Measurements from ENCODE around the gene MLH3. TPM values are rescaled to one million over a fixed set of nuclear protein-coding genes. Genes with fewer than 3 reads are reported as not detected.

MLH3 gene
- polyA plus RNA-seq, 3 donors, result 5.1 to 8.9 (median 6.6) TPM

DNA sequence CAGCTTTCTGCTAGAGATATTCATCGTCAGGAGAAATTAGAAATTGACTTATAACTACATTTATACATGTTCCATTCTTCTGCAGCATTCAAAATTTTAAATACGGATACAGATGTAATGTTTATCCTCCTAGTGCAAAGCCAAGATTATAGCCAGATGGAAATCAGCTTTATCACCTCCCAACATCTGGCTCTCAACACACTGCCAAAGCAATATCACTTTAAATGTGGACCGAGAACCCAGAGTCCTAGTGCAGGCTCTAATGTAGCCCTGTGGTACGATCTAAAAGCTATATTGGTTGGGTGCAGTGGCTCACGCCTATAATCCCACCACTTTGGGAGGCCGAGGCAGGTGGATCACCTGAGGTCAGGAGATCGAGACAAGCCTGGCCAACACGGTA is 6.5 kb downstream of the MLH3 start:
- 61 to 78% (median 66%) methylated on average over 8 of the region's 8 CpGs for WGBS, 3 donors
- H3K27ac ChIP-seq (ENCODE audit: low read depth, low read length), result no peak overlapping the region

- 13 to 23% (median 21%) methylated on average over 2 of the region's 2 CpGs for WGBS, 3 donors
- no peak overlapping the region for H3K27ac ChIP-seq (ENCODE audit: low read depth, low read length)
Measured at GRCh38 chr14:75044322-75044721, 6.9 kb downstream of the MLH3 start.

GRCh38 chr14:75042035-75042434 is 9.2 kb downstream of the MLH3 start:
- 21 to 60% (median 53%) methylated on average over 6 of the region's 6 CpGs for WGBS, 3 donors
- no peak overlapping the region for H3K27ac ChIP-seq (ENCODE audit: low read depth, low read length)

- WGBS, 3 donors, result 34 to 96% (median 89%) methylated on average over 4 of the region's 4 CpGs
- H3K27ac ChIP-seq (ENCODE audit: low read depth, low read length), result no peak overlapping the region
Measured at GRCh38 chr14:75041613-75042012, 9.7 kb downstream of the MLH3 start.

DNA sequence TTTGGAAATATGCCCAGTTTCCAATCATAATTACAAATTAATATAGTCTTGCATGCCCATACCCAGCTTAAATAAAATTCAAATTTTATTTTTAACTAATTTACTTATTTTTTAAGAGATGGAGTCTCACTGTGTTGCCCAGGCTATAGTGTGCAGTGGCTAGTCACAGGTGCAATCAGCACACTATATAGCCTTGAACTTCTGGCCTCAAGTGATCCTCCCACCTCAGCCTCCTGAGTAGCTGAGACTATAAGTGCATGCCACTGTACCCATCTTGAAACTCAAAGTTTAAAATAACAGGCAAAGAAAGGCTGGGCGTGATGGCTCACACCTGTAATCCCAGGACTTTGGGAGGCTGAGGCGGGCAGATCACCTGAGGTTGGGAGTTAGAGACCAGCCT is 10.3 kb downstream of the MLH3 start:
- no peak overlapping the region for H3K27ac ChIP-seq (ENCODE audit: low read depth, low read length)
- WGBS, 3 donors, result 95 to 100% (median 98%) methylated on average over 2 of the region's 2 CpGs

DNA sequence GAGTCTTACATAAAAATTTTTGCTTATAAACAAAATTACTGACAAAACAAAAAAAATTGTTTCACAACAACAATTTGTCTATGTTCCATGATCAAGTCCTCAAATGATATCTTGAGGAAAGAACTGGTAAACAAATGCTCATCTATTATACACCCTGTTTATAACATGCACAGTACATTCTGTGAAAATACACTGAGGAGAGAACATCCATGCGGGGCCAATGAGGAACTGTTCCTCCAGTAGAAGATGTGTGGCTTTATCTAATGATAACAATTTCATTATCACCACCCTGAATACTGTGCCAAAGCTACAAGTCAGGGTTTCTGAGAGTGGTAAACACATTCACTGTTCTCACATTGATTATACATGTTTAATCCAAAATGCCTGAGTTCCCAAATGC is 10.8 kb downstream of the MLH3 start:
- WGBS, 3 donors, result 81 to 91% (median 84%) methylated on average over 1 of the region's 1 CpG
- no peak overlapping the region for H3K27ac ChIP-seq (ENCODE audit: low read depth, low read length)

GRCh38 chr14:75032939-75033338 is 18.3 kb downstream of the MLH3 start:
- H3K27ac ChIP-seq (ENCODE audit: low read depth, low read length), result no peak overlapping the region
- 94 to 97% (median 95%) methylated on average over 2 of the region's 2 CpGs for whole genome bisulfite sequencing, 3 donors

DNA sequence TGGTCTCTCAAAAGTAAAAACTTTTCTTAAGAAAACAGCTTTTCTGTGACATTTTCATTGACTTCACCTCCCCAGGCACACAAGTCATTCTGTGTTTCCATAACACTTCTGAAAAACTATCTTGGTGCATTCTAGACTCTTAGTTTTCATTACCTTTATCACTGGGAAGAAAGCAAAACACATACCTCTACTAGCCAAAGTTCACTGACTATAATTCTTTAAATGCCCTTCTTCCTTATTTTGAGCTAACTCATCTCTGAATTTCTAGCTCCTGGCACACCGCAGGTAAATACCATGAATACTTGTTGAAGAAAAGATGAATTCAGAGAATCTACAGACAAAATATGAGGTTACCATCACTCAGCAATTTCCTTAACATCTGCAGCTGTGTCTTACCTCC is 21.1 kb downstream of the MLH3 start:
- WGBS, 3 donors, result 0% methylated on average over 1 of the region's 1 CpG
- no peak overlapping the region for H3K27ac ChIP-seq (ENCODE audit: low read depth, low read length)

DNA sequence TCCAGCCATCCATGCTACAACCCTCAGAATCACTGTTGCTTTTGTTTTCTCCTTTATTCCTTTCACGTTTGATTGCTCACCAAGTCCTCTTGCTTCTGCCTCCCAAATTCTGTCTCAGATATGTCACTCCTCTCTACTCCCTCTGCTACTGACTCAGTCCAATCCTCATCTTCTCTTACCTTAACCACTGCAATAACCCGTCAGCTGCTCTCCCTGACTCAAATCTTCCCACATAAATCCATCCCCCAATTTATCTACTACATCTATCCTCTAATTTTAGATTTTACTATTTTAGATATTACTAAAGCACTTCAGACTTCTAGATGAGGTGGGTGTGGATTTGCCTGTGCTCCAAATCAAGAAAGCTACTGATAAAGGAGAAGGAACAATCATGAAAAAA is 25.4 kb downstream of the MLH3 start:
- H3K27ac ChIP-seq (ENCODE audit: low read depth, low read length), result no peak overlapping the region
- WGBS, 3 donors, result 93 to 98% (median 94%) methylated on average over 2 of the region's 2 CpGs

- WGBS, 3 donors, result 49 to 78% (median 51%) methylated on average over 4 of the region's 4 CpGs
- H3K27ac ChIP-seq (ENCODE audit: low read depth, low read length), result no peak overlapping the region
Measured at GRCh38 chr14:75025082-75025481, 26.2 kb downstream of the MLH3 start.

DNA sequence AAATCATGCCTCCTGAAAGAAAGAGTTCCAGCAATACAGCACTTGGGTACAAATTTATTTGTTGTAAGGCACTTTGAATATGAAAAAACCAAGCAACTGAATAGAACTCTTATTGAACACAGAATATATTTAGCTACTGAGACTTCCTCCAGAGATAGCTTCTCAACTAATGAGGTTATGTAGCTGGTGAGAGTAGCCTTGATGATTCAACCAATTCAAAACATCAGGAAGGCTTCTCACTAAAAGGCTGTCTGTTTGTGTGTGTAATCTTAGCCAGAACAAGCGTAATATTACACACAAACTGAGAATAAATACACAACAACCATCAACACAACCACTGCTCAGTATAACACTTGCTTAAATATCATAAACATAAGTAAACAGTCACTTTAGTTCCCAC is 28.2 kb downstream of the MLH3 start:
- H3K27ac ChIP-seq (ENCODE audit: low read depth, low read length), result no peak overlapping the region
- 90 to 93% (median 93%) methylated on average over 1 of the region's 1 CpG for WGBS, 3 donors

- 75 to 86% (median 78%) methylated on average over 8 of the region's 8 CpGs for WGBS, 3 donors
Measured at GRCh38 chr14:75022655-75023054, 28.6 kb downstream of the MLH3 start.

GRCh38 chr14:75018694-75019093 is 32.6 kb downstream of the MLH3 start:
- H3K27ac ChIP-seq (ENCODE audit: low read depth, low read length), result no peak overlapping the region
- 32 to 94% (median 86%) methylated on average over 3 of the region's 3 CpGs for WGBS, 3 donors

More at GRCh38 chr14:75022655-75023054, 28.6 kb downstream of the MLH3 start:
- no peak overlapping the region for H3K27ac ChIP-seq (ENCODE audit: low read depth, low read length)

- H3K27ac ChIP-seq (ENCODE audit: low read depth, low read length), result no peak overlapping the region
- WGBS, 3 donors, result 94 to 97% (median 96%) methylated on average over 3 of the region's 3 CpGs
Measured at GRCh38 chr14:75016815-75017214, 34.5 kb downstream of the MLH3 start.

DNA sequence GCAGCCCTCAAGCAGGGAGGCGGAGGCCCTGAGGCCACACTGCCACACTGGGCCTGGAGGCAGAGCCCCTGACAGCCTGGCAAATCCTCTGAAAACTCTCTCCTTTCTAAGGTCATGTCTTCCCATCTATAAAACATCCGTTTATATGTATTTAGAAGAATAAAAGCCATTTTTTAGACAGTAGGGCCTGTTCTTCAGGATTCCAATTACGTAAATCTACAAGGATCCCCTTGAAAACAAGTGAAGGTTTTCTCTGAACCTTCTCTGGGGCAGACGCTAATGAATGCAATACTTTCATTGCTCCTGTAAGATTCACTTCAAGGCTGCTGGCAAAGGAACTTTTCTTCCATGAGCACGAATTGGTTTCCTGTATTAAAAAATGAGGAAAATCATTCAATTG is 35.8 kb downstream of the MLH3 start:
- WGBS, 3 donors, result 85 to 90% (median 89%) methylated on average over 5 of the region's 5 CpGs
- H3K27ac ChIP-seq (ENCODE audit: low read depth, low read length), result no peak overlapping the region

DNA sequence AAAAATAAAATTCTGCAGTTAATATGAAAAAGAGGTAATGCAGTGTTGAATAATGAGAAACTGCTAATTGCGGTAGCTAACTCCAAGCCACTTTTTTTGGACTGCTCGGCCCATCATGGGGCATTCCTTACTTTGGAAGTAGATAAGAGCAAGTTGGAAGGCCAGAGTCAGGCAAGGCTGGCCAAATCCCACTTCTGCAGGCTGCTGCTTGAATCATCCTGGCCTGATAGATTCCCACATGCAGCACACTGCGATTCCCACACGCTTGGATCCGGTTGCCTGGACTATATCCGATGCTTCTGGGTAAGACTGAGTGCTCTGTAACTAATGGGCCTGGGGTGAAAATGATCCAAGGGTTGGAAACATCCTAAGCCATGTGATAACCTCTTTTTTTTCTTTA is 38.0 kb downstream of the MLH3 start:
- WGBS, 3 donors, result 72 to 81% (median 80%) methylated on average over 6 of the region's 6 CpGs

DNA sequence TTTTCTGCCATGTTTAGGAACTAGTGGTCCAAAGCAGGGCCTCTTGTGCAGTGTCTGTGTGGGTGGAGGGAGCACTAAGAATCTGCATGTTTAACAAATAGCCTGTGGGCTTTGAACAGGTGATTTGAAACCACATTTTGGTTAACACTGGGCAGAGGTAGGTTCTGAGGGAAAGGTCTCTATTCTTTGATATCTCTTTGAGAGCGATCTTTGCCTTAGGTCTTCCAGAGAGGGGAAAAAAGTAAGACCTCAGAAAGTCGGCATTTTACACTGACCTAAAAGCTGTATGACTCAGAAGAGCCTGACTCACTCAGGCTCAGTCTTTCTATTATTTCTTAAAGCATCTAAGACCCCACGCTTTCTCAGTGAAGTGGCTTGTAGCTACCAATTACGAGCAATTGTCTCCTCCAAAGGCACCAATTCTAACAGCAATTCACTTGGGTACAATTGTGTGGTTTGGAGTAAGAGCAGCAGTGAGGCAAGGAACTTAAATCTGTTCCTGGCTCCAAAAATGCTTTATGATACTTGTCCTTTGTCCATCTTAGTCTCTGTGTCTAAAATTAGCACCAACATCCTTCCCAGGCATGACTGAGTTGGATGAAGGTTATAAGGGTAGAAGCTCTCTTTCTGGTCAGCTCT is 39.8 kb downstream of the MLH3 start:
- WGBS, 3 donors, result 59 to 75% (median 68%) methylated on average over 4 of the region's 4 CpGs

More for the DNA sequence above, 38.0 kb downstream of the MLH3 start:
- no peak overlapping the region for H3K27ac ChIP-seq (ENCODE audit: low read depth, low read length)

DNA sequence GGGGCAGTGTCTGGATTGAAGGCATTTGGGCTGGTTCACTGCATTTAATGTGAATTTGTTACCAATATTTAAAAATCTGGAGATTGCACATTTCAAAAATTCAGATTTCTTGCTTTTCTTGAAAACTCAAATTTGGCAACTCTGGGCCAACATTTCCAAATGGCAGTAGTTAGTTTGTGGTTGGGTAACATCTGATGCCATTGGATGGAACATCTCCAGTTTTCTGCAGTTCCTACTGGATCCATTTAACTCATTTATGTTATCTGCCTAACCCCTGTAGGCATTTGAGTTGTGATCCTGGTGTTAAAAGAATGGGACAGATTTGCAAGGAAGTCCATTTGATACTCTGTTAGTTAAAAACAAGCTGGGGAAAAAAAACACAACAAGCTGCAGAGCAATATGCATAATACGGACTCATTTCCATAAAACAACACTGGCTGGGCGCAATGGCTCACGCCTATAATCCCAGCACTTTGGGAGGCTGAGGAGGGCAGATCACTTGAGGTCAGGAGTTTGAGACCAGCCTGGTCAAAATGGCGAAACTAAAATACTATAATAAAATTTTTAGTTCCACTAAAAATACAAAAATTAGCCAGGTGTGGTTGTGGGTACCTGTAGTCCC is 40.7 kb downstream of the MLH3 start:
- H3K27ac ChIP-seq (ENCODE audit: low read depth, low read length), result no peak overlapping the region
- WGBS, 3 donors, result 92 to 96% (median 94%) methylated on average over 4 of the region's 4 CpGs

More for the DNA sequence above, 39.8 kb downstream of the MLH3 start:
- H3K27ac ChIP-seq (ENCODE audit: low read depth, low read length), result no peak overlapping the region

GRCh38 chr14:75009176-75009575 is 42.1 kb downstream of the MLH3 start:
- 87 to 95% (median 89%) methylated on average over 4 of the region's 4 CpGs for WGBS, 3 donors
- H3K27ac ChIP-seq (ENCODE audit: low read depth, low read length), result no peak overlapping the region

DNA sequence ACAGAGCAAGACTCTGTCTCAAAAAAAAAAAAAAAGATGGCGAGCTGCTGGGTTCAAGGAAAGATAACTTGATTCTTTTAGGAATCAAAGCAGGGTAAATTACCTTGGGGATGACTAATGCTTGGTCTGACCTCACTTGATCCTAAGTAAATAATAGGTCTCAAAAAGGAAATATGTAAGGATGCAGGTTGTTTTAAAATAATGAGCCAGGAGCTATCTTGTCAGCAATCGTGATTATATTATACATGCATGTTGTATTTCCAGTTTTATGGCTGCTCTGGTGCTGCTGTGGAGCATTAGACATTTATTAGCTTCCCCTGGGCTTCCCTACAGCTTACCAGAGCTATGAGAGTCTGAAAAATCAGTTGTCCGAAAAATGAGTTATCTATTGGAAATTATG is 45.9 kb downstream of the MLH3 start:
- 92 to 95% (median 92%) methylated on average over 3 of the region's 3 CpGs for WGBS, 3 donors
- no peak overlapping the region for H3K27ac ChIP-seq (ENCODE audit: low read depth, low read length)
